Measurements from ENCODE around the gene SERPINB8. TPM values are rescaled to one million over a fixed set of nuclear protein-coding genes. Genes with fewer than 3 reads are reported as not detected.

SERPINB8 gene
- total RNA-seq, 2 experiments from 2014 or later, result 16.8 to 17.0 TPM

DNA sequence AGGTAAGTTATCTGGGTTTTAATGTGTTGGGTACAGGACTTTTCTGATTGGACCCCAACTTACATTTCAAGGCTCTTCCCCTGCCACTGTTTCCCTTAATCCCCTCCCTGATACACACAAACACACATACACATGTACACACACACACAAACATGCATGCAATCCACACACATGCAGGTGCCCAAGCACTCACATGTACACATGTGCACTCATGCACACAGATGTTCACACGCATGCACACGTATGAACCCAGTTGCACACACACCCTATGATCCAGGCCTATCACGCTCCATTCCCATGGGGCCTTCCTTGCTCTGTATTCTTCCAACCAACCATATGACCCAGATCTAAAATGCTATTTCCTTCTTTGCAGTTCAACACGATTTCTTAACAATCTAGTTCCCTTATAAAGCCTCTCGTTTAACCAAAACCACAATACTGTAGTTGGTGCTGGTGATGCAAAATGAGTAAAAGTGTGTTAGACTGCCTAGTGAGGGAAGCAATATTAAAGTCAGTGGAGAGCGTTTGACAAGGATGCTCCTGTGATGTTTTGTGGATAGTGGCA is 11.1 kb downstream of the SERPINB8 start:
- no peak overlapping the region for H3K27ac Mint-ChIP-seq

DNA sequence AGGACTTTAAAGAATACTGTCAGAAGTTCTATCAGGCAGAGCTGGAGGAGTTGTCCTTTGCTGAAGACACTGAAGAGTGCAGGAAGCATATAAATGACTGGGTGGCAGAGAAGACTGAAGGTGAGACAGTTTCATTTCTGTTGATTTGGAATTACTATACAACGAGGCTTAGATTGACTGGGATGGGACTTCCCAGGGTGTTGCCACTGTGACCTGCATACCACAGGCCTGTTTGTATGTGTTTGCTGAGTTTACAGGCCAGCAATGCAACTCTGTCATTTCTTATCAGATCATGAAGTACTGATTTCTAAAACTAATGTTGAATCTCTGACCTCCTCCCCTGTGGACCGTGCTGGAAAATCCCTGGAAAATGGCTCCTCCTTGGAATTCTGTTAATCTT is 11.8 kb downstream of the SERPINB8 start:
- Mint-ChIP-seq H3K27me3 (no peaks in the 10 kb centered on the region), H3K27ac (no peak overlapping the region), H3K36me3 (peaks cover 13% of the 10 kb centered on the region), H3K9me3 (no peaks in the 10 kb centered on the region), H3K4me1 (peaks cover 6% of the 10 kb centered on the region), H3K4me3 (no peak overlapping the region)
- DNase-seq, result no peak

More for the DNA sequence above, 11.1 kb downstream of the SERPINB8 start:
- Mint-ChIP-seq H3K9me3 (no peaks in the 10 kb centered on the region), H3K36me3 (peaks cover 11% of the 10 kb centered on the region), H3K27me3 (no peaks in the 10 kb centered on the region), H3K4me1 (peaks cover 6% of the 10 kb centered on the region), H3K4me3 (no peak overlapping the region)
- DNase-seq, result no peak

DNA sequence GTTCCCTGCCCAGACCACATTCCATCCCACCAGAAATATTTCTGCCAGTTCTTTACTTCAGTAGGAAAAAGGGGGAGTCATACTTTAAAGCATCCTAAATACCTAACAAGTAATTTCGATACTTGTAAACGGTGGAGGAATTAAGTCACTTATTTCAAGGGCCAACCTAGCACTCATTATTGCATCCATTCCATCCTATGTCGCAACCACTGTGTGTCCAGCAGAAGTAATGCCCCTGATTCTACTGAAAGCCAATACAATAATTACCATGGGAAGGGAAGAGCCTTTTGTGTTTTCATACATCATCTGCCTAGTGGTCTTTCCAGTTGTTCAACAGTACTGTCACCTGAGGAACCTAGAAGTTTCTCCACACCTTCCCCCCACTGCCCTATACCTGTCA is 12.5 kb downstream of the SERPINB8 start:
- H3K4me1 Mint-ChIP-seq, result peaks cover 6% of the 10 kb centered on the region
- H3K4me3 Mint-ChIP-seq, result no peak overlapping the region
- no peak overlapping the region for H3K27ac Mint-ChIP-seq
- no peak for DNase-seq
- no peaks in the 10 kb centered on the region for H3K9me3 Mint-ChIP-seq
- H3K27me3 Mint-ChIP-seq, result no peaks in the 10 kb centered on the region
- H3K36me3 Mint-ChIP-seq, result peaks cover 13% of the 10 kb centered on the region

DNA sequence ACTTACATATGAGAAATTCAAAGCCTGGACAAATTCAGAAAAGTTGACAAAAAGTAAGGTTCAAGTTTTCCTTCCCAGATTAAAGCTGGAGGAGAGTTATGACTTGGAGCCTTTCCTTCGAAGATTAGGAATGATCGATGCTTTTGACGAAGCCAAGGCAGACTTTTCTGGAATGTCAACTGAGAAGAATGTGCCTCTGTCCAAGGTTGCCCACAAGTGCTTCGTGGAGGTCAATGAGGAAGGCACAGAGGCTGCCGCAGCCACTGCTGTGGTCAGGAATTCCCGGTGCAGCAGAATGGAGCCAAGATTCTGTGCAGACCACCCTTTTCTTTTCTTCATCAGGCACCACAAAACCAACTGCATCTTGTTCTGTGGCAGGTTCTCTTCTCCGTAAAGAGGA is 17.0 kb downstream of the SERPINB8 start:
- Mint-ChIP-seq H3K9me3 (no peaks in the 10 kb centered on the region), H3K4me1 (no peaks in the 10 kb centered on the region), H3K36me3 (peaks cover 9% of the 10 kb centered on the region), H3K4me3 (no peak overlapping the region), H3K27me3 (no peaks in the 10 kb centered on the region), H3K27ac (no peak overlapping the region)
- DNase-seq, result no peak

DNA sequence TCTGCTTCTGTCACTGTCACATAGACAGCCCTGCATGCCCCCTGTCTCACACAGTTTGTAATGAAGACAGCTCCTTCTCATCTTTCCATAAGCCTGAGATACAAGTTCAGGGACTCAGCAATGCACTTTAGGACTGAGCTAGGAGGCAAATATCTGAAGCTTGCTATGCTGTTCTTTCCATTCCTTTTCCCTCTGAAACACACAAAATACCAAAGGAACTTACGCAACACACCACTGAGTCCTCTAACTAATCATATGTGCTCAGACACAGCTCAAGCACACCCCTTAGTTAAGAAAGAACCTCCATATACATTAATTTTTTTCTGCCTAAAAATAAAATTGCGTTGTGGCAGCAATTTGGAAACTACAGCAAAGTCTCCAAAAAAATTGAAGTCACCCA is 17.9 kb downstream of the SERPINB8 start:
- no peak overlapping the region for H3K4me3 Mint-ChIP-seq
- H3K27ac Mint-ChIP-seq, result no peak overlapping the region

DNA sequence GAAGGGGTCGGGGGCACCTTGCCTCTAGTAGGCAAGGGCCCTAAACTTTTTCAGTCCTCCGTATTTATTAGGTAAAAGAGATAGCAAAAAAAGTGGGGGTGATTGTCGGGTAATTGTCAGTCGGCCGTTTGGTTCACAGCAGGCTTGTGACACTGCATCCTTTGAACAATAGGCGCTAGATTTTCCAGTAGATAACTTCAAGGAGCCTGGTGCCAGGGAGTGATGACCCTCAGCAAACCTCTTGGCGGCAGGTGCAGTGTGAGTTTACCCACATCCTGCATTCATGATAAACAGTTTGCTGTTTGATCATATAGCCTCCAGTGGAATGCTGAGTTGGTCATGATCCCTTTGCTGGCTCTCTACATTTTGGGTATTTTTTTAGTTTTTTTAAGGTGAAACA is 22.9 kb downstream of the SERPINB8 start:
- Mint-ChIP-seq H3K27me3 (no peaks in the 10 kb centered on the region), H3K4me1 (no peaks in the 10 kb centered on the region), H3K4me3 (no peak overlapping the region), H3K36me3 (peaks cover 15% of the 10 kb centered on the region), H3K27ac (no peak overlapping the region), H3K9me3 (peaks cover 17% of the 10 kb centered on the region)
- no peak for DNase-seq

More for the DNA sequence above, 17.9 kb downstream of the SERPINB8 start:
- Mint-ChIP-seq H3K9me3 (peaks cover 3% of the 10 kb centered on the region), H3K4me1 (no peaks in the 10 kb centered on the region), H3K36me3 (peaks cover 8% of the 10 kb centered on the region), H3K27me3 (no peaks in the 10 kb centered on the region)
- no peak for DNase-seq

DNA sequence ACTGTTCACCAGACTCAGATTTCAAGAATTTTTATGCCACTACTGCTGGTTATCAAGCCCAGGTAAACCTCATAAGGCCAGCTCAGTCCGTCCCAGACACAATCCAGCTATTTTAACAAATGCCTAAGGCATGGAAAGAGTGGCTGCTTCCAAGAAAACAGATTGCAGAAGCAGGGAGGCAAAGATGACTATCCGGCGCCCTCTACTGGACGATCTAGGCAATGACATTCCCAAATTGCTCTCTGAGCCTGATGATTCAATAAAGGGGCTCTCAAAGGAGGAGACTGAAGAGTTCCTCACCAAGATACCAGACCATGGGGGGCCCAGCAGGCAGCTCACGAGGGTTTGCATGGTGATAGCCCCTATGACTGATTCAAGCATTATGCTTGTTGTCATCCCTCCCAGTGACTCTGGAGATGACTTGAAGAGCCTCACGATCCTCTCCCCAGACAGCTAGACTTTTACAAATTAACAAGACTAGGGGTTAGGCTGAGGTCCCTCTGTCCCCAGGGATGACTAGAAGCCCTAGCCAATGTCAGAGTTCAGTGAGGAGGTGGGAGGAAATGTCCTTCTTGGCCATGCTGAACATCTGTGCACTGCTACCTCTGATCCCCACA is 25.0 kb downstream of the SERPINB8 start:
- Mint-ChIP-seq H3K4me1 (no peaks in the 10 kb centered on the region), H3K4me3 (no peak overlapping the region), H3K27me3 (peaks cover 8% of the 10 kb centered on the region), H3K27ac (no peak overlapping the region), H3K9me3 (peaks cover 17% of the 10 kb centered on the region), H3K36me3 (peaks cover 15% of the 10 kb centered on the region)
- DNase-seq, result peak; percentile 9

DNA sequence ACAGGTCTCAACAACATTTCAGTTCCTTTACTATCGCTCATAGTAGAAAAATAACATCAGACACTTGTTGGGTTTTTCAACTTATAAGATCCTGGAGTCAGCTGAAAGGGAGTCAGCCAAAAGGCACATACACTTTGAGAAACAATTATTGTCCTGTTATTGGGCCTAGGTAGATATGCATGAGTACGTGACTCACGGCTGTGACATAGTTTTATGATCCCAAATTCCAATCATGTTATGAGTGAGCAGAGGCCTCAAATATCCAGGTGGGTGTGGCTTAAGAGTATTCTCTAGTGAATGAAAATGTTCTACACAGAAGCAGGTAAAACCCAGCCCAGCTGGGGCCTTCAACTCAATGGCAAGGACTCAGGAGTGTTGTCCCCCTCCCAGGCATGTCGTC is 27.2 kb downstream of the SERPINB8 start:
- DNase-seq, result no peak
- H3K27me3 Mint-ChIP-seq, result peaks cover 25% of the 10 kb centered on the region
- peaks cover 16% of the 10 kb centered on the region for H3K36me3 Mint-ChIP-seq
- H3K4me1 Mint-ChIP-seq, result no peaks in the 10 kb centered on the region
- H3K4me3 Mint-ChIP-seq, result no peak overlapping the region
- peaks cover 17% of the 10 kb centered on the region for H3K9me3 Mint-ChIP-seq
- H3K27ac Mint-ChIP-seq, result no peak overlapping the region

DNA sequence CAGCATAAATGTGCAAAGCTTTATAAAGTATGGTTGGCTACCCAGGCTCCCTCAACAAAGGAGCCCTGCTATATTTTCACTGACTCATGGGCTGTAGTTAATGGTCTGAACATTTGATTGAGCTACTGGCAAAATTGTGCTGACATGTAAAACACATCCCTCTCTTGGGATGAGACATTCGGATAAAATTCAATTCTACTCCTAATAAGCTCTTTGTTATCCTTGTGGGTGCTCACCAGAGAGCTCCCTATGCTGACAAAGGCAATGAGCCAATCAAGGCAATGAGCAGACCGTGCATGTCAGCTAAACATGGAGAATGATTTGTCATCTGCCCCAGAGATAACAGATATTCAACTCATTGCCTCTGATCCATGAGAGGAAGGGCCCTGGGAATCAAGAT is 27.7 kb downstream of the SERPINB8 start:
- H3K4me1 Mint-ChIP-seq, result no peaks in the 10 kb centered on the region
- H3K27me3 Mint-ChIP-seq, result peaks cover 29% of the 10 kb centered on the region
- no peak for DNase-seq
- H3K36me3 Mint-ChIP-seq, result peaks cover 13% of the 10 kb centered on the region
- H3K4me3 Mint-ChIP-seq, result no peak overlapping the region
- peaks cover 14% of the 10 kb centered on the region for H3K9me3 Mint-ChIP-seq
- no peak overlapping the region for H3K27ac Mint-ChIP-seq

DNA sequence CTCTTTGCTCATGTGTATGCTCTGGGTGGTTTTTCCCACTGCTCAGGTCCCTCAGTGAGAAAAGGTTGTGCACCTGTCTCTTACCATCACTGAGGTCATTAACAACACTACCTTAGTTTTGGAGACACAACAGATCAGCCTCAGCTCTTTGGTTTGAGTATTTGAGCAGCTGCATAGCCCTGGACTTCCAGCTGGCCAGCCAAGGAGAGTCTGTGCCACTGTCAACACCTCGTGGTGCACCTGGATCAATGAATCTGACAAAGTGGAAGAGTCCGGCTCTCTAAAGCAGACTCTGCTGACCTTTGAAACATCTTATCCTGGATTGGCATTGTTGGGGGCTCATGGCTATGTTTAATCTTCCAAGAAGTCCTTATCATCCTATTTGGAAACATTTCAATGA is 30.0 kb downstream of the SERPINB8 start:
- Mint-ChIP-seq H3K27ac (no peak overlapping the region), H3K36me3 (peaks cover 14% of the 10 kb centered on the region), H3K4me1 (no peaks in the 10 kb centered on the region), H3K27me3 (peaks cover 39% of the 10 kb centered on the region), H3K9me3 (peaks cover 14% of the 10 kb centered on the region), H3K4me3 (no peak overlapping the region)
- DNase-seq, result no peak

DNA sequence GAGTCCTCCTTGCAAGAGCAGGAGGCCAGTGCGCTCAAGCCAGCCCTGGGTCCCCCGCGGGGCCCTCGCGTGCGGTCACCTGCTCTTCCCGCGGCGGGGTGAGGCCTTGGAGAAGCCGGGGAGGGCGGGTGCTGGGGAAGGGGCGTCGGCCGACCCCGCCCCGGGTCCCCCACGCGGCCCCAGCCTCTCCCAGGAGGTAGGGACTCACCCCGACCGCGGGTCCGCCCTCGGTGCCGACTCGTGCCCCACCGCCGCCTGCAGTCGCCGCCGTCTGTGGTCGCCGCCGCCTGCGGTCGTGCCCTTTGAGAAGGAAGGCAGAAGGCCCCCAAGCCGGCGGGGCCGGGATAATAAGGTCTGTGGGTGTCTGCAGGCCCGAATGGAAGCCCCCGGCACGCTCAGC is 32.7 kb downstream of the SERPINB8 start:
- Mint-ChIP-seq H3K9me3 (no peaks in the 10 kb centered on the region), H3K27me3 (peaks cover 39% of the 10 kb centered on the region), H3K4me1 (no peaks in the 10 kb centered on the region), H3K36me3 (peaks cover 8% of the 10 kb centered on the region), H3K4me3 (no peak overlapping the region), H3K27ac (no peak overlapping the region)
- no peak for DNase-seq

DNA sequence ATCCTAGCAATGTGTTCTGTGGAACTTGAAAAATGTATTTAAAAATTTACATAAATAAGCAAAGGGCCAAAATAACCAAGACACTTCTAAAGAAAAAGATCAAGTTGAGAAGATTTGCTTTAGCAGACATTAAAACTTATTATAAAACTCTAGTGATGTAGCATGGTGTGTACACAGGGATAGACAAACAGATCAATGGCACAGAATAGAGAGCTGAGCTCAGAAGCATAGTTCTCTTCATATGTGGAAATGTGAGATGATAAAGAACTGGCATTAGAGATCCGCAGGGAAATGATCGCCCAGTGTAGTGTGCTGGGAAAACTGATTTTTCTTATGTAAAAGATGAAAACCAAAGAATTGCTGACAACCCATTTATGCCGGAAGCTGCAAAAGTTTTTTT is 39.4 kb downstream of the SERPINB8 start:
- no peak overlapping the region for H3K4me3 Mint-ChIP-seq
- H3K36me3 Mint-ChIP-seq, result no peaks in the 10 kb centered on the region
- no peaks in the 10 kb centered on the region for H3K4me1 Mint-ChIP-seq
- H3K9me3 Mint-ChIP-seq, result no peaks in the 10 kb centered on the region
- no peaks in the 10 kb centered on the region for H3K27me3 Mint-ChIP-seq
- H3K27ac Mint-ChIP-seq, result no peak overlapping the region
- DNase-seq, result no peak

DNA sequence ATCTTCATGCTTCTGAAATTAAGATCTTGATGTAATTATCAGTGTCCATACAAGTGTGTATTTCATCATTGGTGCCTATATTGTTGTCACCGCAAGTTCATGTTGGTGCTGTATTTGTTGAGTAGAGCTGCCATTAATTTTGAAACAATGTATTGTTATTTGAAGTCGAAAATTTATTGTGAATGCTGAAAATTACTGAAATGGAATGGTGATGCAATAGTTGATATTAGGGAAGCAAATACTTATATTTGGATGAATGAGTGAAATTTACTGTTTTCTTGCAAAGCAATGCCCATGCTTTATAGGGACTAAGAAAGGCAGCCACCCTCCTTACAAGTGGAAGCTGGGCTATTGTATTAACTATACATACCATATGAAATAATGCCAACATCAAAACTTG is 41.6 kb downstream of the SERPINB8 start:
- DNase-seq, result no peak
- Mint-ChIP-seq H3K27ac (no peak overlapping the region), H3K27me3 (no peaks in the 10 kb centered on the region), H3K9me3 (no peaks in the 10 kb centered on the region), H3K4me1 (no peaks in the 10 kb centered on the region), H3K4me3 (no peak overlapping the region), H3K36me3 (no peaks in the 10 kb centered on the region)

DNA sequence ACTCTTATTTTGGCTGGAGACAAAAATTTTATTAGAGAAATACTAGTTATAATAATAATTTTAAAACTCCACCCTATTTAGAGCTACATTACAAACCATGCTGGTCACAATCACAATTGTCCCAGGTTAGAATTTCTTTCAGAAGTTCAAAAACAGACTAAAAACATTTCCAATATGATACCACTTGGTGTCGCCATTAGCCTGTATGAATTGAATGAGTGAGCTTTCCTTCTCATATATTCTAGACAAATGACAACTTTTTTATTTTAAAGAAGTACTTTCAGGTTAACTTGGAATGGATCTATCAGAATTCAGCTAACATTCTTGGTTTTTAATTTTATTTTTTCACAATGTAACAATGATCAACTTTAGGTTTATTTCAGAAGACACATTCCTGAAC is 48.0 kb downstream of the SERPINB8 start:
- no peak for DNase-seq
- Mint-ChIP-seq H3K9me3 (no peaks in the 10 kb centered on the region), H3K4me1 (no peaks in the 10 kb centered on the region), H3K36me3 (no peaks in the 10 kb centered on the region), H3K27me3 (no peaks in the 10 kb centered on the region), H3K27ac (no peak overlapping the region), H3K4me3 (no peak overlapping the region)

DNA sequence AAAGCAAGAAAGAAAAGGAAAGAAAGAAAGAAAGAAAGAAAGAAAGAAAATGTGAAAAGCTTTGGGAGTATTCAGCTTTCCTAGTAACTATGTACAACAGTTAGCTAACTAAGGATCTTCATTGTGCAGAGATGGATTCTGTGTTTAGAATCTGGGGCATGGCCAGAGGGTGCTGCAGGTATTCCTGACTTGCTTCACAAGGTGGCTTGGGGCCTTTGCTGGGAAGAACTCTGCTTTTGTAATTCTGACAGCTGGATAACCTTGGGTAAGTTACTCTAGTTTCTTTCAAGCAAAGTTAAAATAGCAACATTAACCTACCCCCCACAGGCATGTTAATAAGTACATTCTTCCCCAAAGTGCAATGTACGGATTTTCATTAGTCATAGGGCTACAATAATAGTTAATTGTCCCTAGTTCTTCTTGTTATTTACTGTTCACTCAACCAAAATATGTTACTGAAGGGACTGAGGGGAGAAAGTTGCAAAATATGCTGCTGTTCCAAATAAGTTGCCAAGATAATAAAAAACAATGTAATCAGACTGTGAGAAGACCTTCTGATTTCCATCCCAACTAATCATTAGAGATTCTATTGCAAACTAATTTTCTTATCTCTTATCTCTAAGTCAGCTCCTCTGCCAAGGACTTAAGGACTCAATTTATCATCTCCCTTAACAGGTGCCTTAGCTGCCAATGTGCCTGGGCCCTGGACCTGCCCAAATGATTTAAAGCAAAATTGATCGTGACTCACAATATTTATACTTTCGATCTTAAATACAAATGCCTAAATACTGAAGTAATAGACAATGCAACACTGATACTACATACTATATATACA is 50.3 kb downstream of the SERPINB8 start:
- Mint-ChIP-seq H3K4me3 (no peak overlapping the region), H3K27me3 (no peaks in the 10 kb centered on the region), H3K4me1 (no peaks in the 10 kb centered on the region), H3K36me3 (no peaks in the 10 kb centered on the region), H3K9me3 (no peaks in the 10 kb centered on the region), H3K27ac (no peak overlapping the region)
- DNase-seq, result no peak

DNA sequence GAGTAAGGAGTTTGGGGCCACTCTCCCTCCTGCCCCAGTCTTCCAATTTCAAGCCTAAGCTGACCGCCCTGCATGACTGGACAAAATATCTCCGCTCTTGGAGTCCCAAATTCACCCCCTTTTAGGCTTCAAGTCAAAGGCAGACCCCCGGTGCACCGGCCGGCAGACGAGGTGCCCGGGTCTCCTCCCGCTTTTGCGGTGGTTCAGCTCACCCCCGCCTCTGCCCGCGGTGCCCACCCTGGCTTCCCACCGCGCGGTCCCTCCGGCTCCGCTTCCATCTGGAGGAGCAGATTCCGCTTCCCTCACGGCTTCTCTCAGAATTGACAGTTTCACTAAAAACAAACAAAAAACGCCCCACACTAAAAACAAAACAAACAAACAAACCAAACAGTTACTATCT is 56.5 kb downstream of the SERPINB8 start:
- no peak overlapping the region for H3K27ac Mint-ChIP-seq
- no peak overlapping the region for H3K4me3 Mint-ChIP-seq
- no peak for DNase-seq
- H3K9me3 Mint-ChIP-seq, result no peaks in the 10 kb centered on the region
- no peaks in the 10 kb centered on the region for H3K4me1 Mint-ChIP-seq
- peaks cover 20% of the 10 kb centered on the region for H3K27me3 Mint-ChIP-seq
- no peaks in the 10 kb centered on the region for H3K36me3 Mint-ChIP-seq

All from activated naive CD8-positive, alpha-beta T cell treated with anti-CD3 and anti-CD28 coated beads for 36 hours (primary cell).